HepG2 (cell line): ENCODE data around the gene ST6GALNAC4. TPM values are rescaled to one million over a fixed set of nuclear protein-coding genes. Genes with fewer than 3 reads are reported as not detected.

Experiments
- GATA4 ChIP-seq: sonication (generic); IDR thresholded peaks from 2 replicates; pipeline ENCODE4 v1.6.1; 2016; ENCODE audit warnings: antibody characterized with exemption, low read depth, borderline replicate concordance
- HMG20A ChIP-seq: IDR thresholded peaks from 2 replicates; pipeline ENCODE4 v1.6.1; 2016; ENCODE audit warnings: borderline replicate concordance
- HMGA1 ChIP-seq: sonication (generic); formaldehyde crosslinking; conservative IDR thresholded peaks from 2 replicates; pipeline ENCODE4 v1.4.0; 2020; ENCODE audit warnings: missing genetic modification reagents
- PITX1 ChIP-seq: sonication (generic); formaldehyde crosslinking; IDR thresholded peaks from 2 replicates; pipeline ENCODE4 v1.5.1; 2020; ENCODE audit warnings: mild to moderate bottlenecking, missing genetic modification reagents
- POGZ ChIP-seq: sonication (generic); formaldehyde crosslinking; IDR thresholded peaks from 2 replicates; pipeline ENCODE4 v1.4.0; 2020; ENCODE audit warnings: mild to moderate bottlenecking, missing genetic modification reagents
- SOX13 ChIP-seq, 3 experiments: fragments of 450-650 bp in 1 of 3; sonication (generic) in 1 of 3; formaldehyde crosslinking in 1 of 3; IDR thresholded peaks in 2 of 3; conservative IDR thresholded peaks in 1 of 3; 2 replicates each; pipeline versions ENCODE4 v1.5.0 to v1.6.1; 2016 to 2020; ENCODE audit warnings: antibody characterized with exemption in 1 of 3, mild to moderate bottlenecking in 1 of 3, missing compliant biosample characterization in 1 of 3, missing genetic modification reagents in 1 of 3, moderate library complexity in 1 of 3
- TMF1 ChIP-seq: sonication (generic); formaldehyde crosslinking; IDR thresholded peaks from 2 replicates; pipeline ENCODE4 v1.8.1; 2022; ENCODE audit warnings: low read depth, missing genetic modification reagents
- ZBTB38 ChIP-seq: sonication (generic); formaldehyde crosslinking; IDR thresholded peaks from 2 replicates; pipeline ENCODE4 v1.5.1; 2020; ENCODE audit warnings: mild to moderate bottlenecking, missing genetic modification reagents
- ZBTB49 ChIP-seq: sonication (generic); formaldehyde crosslinking; IDR thresholded peaks from 2 replicates; pipeline ENCODE4 v1.4.0; 2020; ENCODE audit warnings: missing genetic modification reagents, borderline replicate concordance
- ZNF124 ChIP-seq: sonication (generic); formaldehyde crosslinking; IDR thresholded peaks from 2 replicates; pipeline ENCODE4 v1.4.0; 2020; ENCODE audit warnings: missing genetic modification reagents
- ZNF18 ChIP-seq: sonication (generic); formaldehyde crosslinking; IDR thresholded peaks from 2 replicates; pipeline ENCODE4 v1.8.0; 2022; ENCODE audit warnings: mild to moderate bottlenecking, missing genetic modification reagents; ENCODE audit not compliant: insufficient replicate concordance
- ZNF253 ChIP-seq: sonication (generic); formaldehyde crosslinking; IDR thresholded peaks from 2 replicates; pipeline ENCODE4 v1.8.0; 2022; ENCODE audit warnings: mild to moderate bottlenecking, missing genetic modification reagents, borderline replicate concordance
- ZNF335 ChIP-seq: sonication (generic); formaldehyde crosslinking; IDR thresholded peaks from 2 replicates; pipeline ENCODE4 v1.4.0; 2020; ENCODE audit warnings: missing genetic modification reagents
- ZNF557 ChIP-seq: sonication (generic); formaldehyde crosslinking; IDR thresholded peaks from 2 replicates; pipeline ENCODE4 v1.4.0; 2020; ENCODE audit warnings: missing genetic modification reagents
- ZNF749 ChIP-seq: sonication (generic); formaldehyde crosslinking; IDR thresholded peaks from 2 replicates; pipeline ENCODE4 v1.8.0; 2022; ENCODE audit warnings: mild to moderate bottlenecking, missing genetic modification reagents, moderate library complexity, borderline replicate concordance
- ZSCAN25 ChIP-seq: sonication (generic); formaldehyde crosslinking; IDR thresholded peaks from 2 replicates; pipeline ENCODE4 v1.8.0; 2022; ENCODE audit warnings: mild to moderate bottlenecking, missing genetic modification reagents
- ZSCAN9 ChIP-seq: IDR thresholded peaks from 2 replicates; pipeline ENCODE4 v1.6.1; 2016; ENCODE audit warnings: borderline replicate concordance
- polyA plus RNA-seq, 8 experiments: library from polyadenylated mRNA; depleted of rRNA in 3 of 8; stranded (reverse) in 7 of 8; unstranded in 1 of 8; fragments of >200 nt; fragmentation: Illumina TruSeq in 4 of 8; extraction: Trizol in 4 of 8; gene quantifications; 2 replicates each; pipeline versions ENCODE4 v1.2.1 to v1.2.3, GENCODE V29; 2011 to 2016; ENCODE audit warnings: low read depth in 4 of 8, missing spikeins in 1 of 8, mixed read lengths in 1 of 8; ENCODE audit not compliant: insufficient read depth in 1 of 8
- total RNA-seq, 5 experiments: library from RNA; depleted of rRNA; stranded (reverse); fragments of >200 nt; fragmentation: Illumina TruSeq; extraction: Trizol; gene quantifications; 2 replicates each; pipeline ENCODE4 v1.2.3, GENCODE V29; 2016; ENCODE audit warnings: low read depth in 1 of 5

Gene ST6GALNAC4
- total and polyA plus RNA-seq, 2 of the 13 experiments (the other 11 are each of a cell fraction or from before 2014, with no cell fraction given), result 18.8 to 27.7 TPM

- TF ChIP-seq ZNF335 (CRISPR knock-in tag), result no peak; the same call in 1 of the 2 replicates
- no peak for TF ChIP-seq ZBTB49 (CRISPR knock-in tag)
- no peak; the same call in none of the 2 replicates for TF ChIP-seq ZSCAN25
- no peak for TF ChIP-seq ZBTB38 (CRISPR knock-in tag)
- no peak for TF ChIP-seq ZNF557 (CRISPR knock-in tag)
- TF ChIP-seq ZNF18 (CRISPR knock-in tag), result no peak
- TF ChIP-seq HMG20A (CRISPR knock-in tag), result no peak
- TF ChIP-seq HMGA1, result no peak
- no peak for TF ChIP-seq ZNF253 (CRISPR knock-in tag)
- TF ChIP-seq GATA4, result 0 out of 2 replicates have a peak, but pooled peaks have one; percentile 34
- no peak for TF ChIP-seq ZNF124
- TF ChIP-seq ZSCAN9 (CRISPR knock-in tag), result no peak; the same call in none of the 2 replicates
- TF ChIP-seq PITX1, result peak; percentile 85; the same call in 1 of the 2 replicates
- no peak for TF ChIP-seq POGZ (CRISPR knock-in tag)
- peak; percentile 32; the same call in 1 of the 2 replicates for TF ChIP-seq SOX13 (IDR thresholded peaks at IDR 0.05)
- TF ChIP-seq SOX13 (CRISPR knock-in tag; conservative IDR thresholded peaks at IDR 0.05 in 1 of 2, IDR thresholded peaks at IDR 0.05 in 1 of 2), result peak in 1 of 2 experiments; percentile 42; a peak in 1 of 4 replicates
- 0 out of 2 replicates have a peak, but pooled peaks have one; percentile 18 for TF ChIP-seq TMF1
- TF ChIP-seq ZNF749 (CRISPR knock-in tag), result no peak
Measured at GRCh38 chr9:127897193-127897692, 19.6 kb downstream of the ST6GALNAC4 start (continued).
